Ovary (tissue), 9 donors: ENCODE results near the gene MEGF9. TPM values are rescaled to one million over a fixed set of nuclear protein-coding genes. Genes with fewer than 3 reads are reported as not detected.

ENCODE experiments used
- DNase-seq, 5 donors: peaks; one replicate each; pipeline ENCODE4 v3.0.0-alpha.2; 2019 to 2020
- H3K27ac ChIP-seq, 2 donors: fragments of 200-600 bp; one replicate each; pipeline versions ENCODE4 v1.5.1 to v1.8.0; 2019 to 2022
- H3K27me3 ChIP-seq: fragments of 200-600 bp; one replicate; pipeline ENCODE4 v1.8.0; 2022
- H3K36me3 ChIP-seq: fragments of 200-600 bp; sonication (generic); one replicate; pipeline ENCODE4 v1.5.1; 2019
- H3K4me1 ChIP-seq: one replicate; pipeline ENCODE4 v1.8.1; 2013; ENCODE audit warnings: mild to moderate bottlenecking, moderate library complexity; ENCODE audit not compliant: insufficient read depth
- H3K4me3 ChIP-seq: fragments of 200-600 bp; sonication (generic); one replicate; pipeline ENCODE4 v1.5.1; 2017
- H3K9me3 ChIP-seq, 2 donors: fragments of 200-600 bp in 1 of 2; sonication (generic) in 1 of 2; one replicate each; pipeline versions ENCODE4 v1.5.1 to v1.8.1; 2013 to 2019; ENCODE audit warnings: mild to moderate bottlenecking in 1 of 2, moderate library complexity in 1 of 2
- CTCF ChIP-seq, 3 donors: fragments of 450-650 bp in 2 of 3; fragments of 200-600 bp in 1 of 3; IDR thresholded peaks; one replicate each; pipeline versions ENCODE4 v1.5.1 to v1.8.0; 2016 to 2022; ENCODE audit warnings: antibody characterized with exemption in 3 of 3, mild to moderate bottlenecking in 1 of 3
- EP300 ChIP-seq: sonication (generic); formaldehyde crosslinking; IDR thresholded peaks from one replicate; pipeline ENCODE4 v1.6.1; 2017; ENCODE audit warnings: antibody characterized with exemption
- POLR2A ChIP-seq: fragments of 450-650 bp; IDR thresholded peaks from one replicate; pipeline ENCODE4 v1.6.1; 2017; ENCODE audit warnings: antibody characterized with exemption, mild to moderate bottlenecking, moderate library complexity
- WGBS, 3 donors: extraction: QIAGEN DNeasy Blood & Tissue Kit in 1 of 3; methylation state at CpG; one replicate each; pipeline versions ENCODE4 v1.1.5 to v1.1.7; 2013 to 2017; 5-methylcytosine and 5-hydroxymethylcytosine counted together
- intact Hi-C, 4 donors: fragments of 100-400 bp; cut with DNase I; formaldehyde crosslinking; loops; one replicate each; pipeline versions ENCODE4 v1.11.0 to v1.15.1; 2022 to 2023
- polyA plus RNA-seq, 2 donors: library from polyadenylated mRNA; stranded (reverse); fragments of 200-250 nt in 1 of 2; fragments of 350-450 nt in 1 of 2; fragmentation: Illumina TruSeq in 1 of 2; extraction: RNeasy Lipid Tissue Mini Kit (QIAGEN cat#74804) in 1 of 2; gene quantifications; one replicate each; pipeline ENCODE4 v1.2.3, GENCODE V29; 2013 to 2014
- total RNA-seq, 7 donors: library from RNA; depleted of rRNA in 2 of 7; stranded (reverse); fragments of >200 nt in 2 of 7; fragmentation: NEBNext Ultra II Directional in 3 of 7; extraction: Animal tissue kit (Norgen Biotek cat#: 25700) in 3 of 7; gene quantifications; one replicate each; pipeline versions ENCODE4 v1.1.0 to v1.2.4, GENCODE V29; 2016 to 2023
- donor health status: DM: no; HTN: no; CAD: no; lungs with moderate emphysema.
- donor health status: DM: no; HTN: no; CAD: no.
- donor health status: Bipolar disorder and iron deficiency.
- donor health status: DM: yes; HTN: yes; CAD: no.
- donor health status: DM: no; HTN: no; CAD: no.
- donor health status: DM: yes; HTN: yes; CAD: no.

The MEGF9 gene
- total and polyA plus RNA-seq, 9 donors, result 9.9 to 27.3 (median 14.6) TPM

GRCh38 chr9:120741191-120741590, 26.9 kb upstream of the MEGF9 start:
- Histone ChIP-seq H3K27me3 (no peaks in the 10 kb centered on the region), H3K27ac (no peak overlapping the region), H3K4me1 (no peaks in the 10 kb centered on the region), H3K4me3 (no peak overlapping the region), H3K36me3 (no peaks in the 10 kb centered on the region), H3K9me3 (no peaks in the 10 kb centered on the region)
- WGBS, 3 donors, result 49 to 76% (median 73%) methylated on average over 1 of the region's 1 CpG
- DNase-seq, result no peak
- TF ChIP-seq POLR2A, result no peak
- TF ChIP-seq EP300, result no peak
- intact Hi-C loops, result no loop called here

- Histone ChIP-seq H3K36me3 (no peaks in the 10 kb centered on the region), H3K4me1 (no peaks in the 10 kb centered on the region), H3K27ac (no peak overlapping the region), H3K27me3 (no peaks in the 10 kb centered on the region), H3K9me3 (no peaks in the 10 kb centered on the region), H3K4me3 (no peak overlapping the region)
- no peak for TF ChIP-seq CTCF (IDR thresholded peaks at IDR 0.05)
- no peak for TF ChIP-seq EP300
- TF ChIP-seq POLR2A, result no peak
- no peak for DNase-seq
- intact Hi-C loops, result no loop called here
Measured at GRCh38 chr9:120740132-120740531, 25.9 kb upstream of the MEGF9 start.

DNA sequence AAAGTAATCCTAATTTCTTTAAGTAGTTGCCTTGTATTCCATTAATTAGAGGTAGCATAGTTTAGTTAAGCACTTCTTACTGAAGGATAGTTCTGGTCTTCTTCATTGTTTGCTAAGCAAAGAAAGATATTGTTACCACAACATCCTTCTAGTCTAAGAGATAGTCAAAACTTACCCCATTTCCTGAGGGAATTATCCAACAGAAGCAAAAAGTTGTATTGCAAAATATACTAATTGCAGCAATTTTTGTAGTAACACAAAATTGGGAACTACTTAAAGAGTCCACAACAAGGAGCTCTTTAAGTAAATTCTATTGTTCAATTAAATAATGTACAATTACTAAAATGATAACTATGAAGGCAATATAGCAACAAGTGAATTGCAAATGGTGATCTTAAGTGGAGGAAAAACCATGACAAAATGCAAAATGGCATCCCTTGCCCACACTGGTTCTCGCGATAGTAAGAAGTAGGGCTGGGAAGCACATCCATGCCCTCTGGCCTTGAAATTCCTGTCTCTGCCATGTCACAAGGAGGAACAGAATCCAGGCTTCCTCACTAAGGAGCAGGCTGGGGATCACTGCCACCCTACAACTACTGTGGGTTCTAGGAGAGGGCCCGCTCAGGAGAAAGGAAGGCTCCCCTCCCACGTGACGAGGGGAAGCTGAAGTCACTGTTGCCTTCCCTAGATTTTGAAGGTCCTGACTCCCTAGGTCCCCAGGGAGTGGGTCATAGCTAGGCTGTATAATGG, 23.3 kb upstream of the MEGF9 start:
- TF ChIP-seq POLR2A (no peak), EP300 (no peak), CTCF (IDR thresholded peaks at IDR 0.05) (no peak)
- no peak overlapping the region for H3K27ac ChIP-seq
- no peaks in the 10 kb centered on the region for H3K9me3 ChIP-seq
- no peaks in the 10 kb centered on the region for H3K4me1 ChIP-seq
- DNase-seq, result no peak
- intact Hi-C loops, result no loop called here
- H3K27me3 ChIP-seq, result no peaks in the 10 kb centered on the region
- 96 to 100% (median 98%) methylated on average over 5 of the region's 5 CpGs for WGBS, 3 donors
- no peaks in the 10 kb centered on the region for H3K36me3 ChIP-seq
- no peak overlapping the region for H3K4me3 ChIP-seq

DNA sequence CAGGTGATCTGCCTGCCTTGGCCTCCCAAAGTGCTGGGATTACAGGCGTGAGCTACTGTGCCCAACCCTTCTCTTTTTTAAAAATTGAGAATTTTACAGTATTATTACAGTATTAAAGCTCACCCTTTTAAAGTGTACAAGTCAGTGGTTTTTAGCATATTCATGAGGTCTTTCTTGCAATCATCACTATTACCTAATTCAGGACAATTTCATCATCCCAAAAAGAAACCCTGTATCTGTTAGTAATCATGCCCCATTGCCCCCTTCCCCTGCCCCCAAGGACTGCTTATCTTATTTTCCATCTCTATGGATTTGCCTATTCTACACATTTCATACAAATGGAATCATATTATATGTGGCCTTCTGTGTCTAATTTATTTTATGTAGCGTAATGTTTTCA, 22.6 kb upstream of the MEGF9 start:
- H3K27ac ChIP-seq, result no peak overlapping the region
- TF ChIP-seq EP300 (no peak), POLR2A (no peak), CTCF (IDR thresholded peaks at IDR 0.05) (no peak)
- no peak for DNase-seq
- H3K36me3 ChIP-seq, result no peaks in the 10 kb centered on the region
- intact Hi-C loops, result no loop called here
- no peak overlapping the region for H3K4me3 ChIP-seq
- H3K4me1 ChIP-seq, result no peaks in the 10 kb centered on the region
- no peaks in the 10 kb centered on the region for H3K9me3 ChIP-seq
- no peaks in the 10 kb centered on the region for H3K27me3 ChIP-seq
- WGBS, 3 donors, result 91 to 93% (median 92%) methylated on average over 2 of the region's 2 CpGs

DNA sequence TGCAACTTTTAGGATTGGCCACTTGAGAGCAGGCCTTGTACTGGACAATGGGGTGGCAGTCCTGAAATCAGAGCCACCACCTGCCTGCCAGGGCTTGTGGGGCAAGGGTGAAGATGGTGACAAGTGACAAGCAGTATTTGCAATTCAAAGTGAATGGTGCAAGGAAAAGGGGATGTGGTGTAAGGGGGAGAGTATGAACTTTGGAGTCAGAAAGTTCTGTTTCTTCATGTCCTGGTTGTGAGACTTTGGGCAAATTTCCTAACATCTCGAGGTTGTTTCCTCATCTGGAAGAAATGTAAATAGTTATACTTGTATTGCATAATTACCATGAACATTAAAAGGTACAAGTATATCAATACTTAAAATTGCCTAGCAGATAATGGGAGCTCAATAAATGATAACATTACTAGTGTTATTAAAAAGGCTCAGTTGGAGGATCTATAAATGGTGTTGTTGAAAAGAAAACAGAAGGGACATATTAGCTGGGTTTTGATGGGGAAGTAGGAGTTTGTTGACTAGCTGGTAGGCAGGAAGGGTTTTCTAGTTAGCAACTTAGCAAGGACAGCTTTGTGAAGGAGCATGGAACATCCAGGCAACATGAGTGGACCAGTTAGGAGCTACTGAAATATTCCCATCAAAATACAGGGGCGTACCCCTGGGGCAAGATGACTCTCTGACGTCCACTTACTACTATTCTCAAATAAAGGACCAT, 21.3 kb upstream of the MEGF9 start:
- no peak for DNase-seq
- H3K36me3 ChIP-seq, result no peaks in the 10 kb centered on the region
- H3K4me1 ChIP-seq, result no peaks in the 10 kb centered on the region
- no peak for TF ChIP-seq CTCF (IDR thresholded peaks at IDR 0.05)
- no peak for TF ChIP-seq EP300
- no peak for TF ChIP-seq POLR2A
- H3K4me3 ChIP-seq, result no peak overlapping the region
- no peaks in the 10 kb centered on the region for H3K27me3 ChIP-seq
- intact Hi-C loops, result no loop called here
- H3K27ac ChIP-seq, result no peak overlapping the region
- 61 to 64% (median 64%) methylated on average over 3 of the region's 3 CpGs for WGBS, 3 donors
- no peaks in the 10 kb centered on the region for H3K9me3 ChIP-seq
